Karpas-422 (cell line): ENCODE measurements around the gene THSD7B. TPM values are rescaled to one million over a fixed set of nuclear protein-coding genes. Genes with fewer than 3 reads are reported as not detected.

ENCODE experiments used
- DNase-seq: peaks from one replicate; pipeline ENCODE4 v3.0.0-alpha.2; 2015
- H2AFZ ChIP-seq: fragments of 200-600 bp; sonication (generic); 2 replicates; pipeline ENCODE4 v1.6.1; 2014; ENCODE audit warnings: antibody characterized with exemption, low read length, mixed read lengths
- H3K27ac ChIP-seq: fragments of 200-600 bp; sonication (generic); 2 replicates; pipeline ENCODE4 v1.5.1; 2014; ENCODE audit warnings: mild to moderate bottlenecking, low read length, moderate library complexity
- H3K27me3 ChIP-seq: fragments of 200-600 bp; sonication (generic); 2 replicates; pipeline ENCODE4 v1.6.1; 2014; ENCODE audit warnings: low read length, mixed read lengths
- H3K36me3 ChIP-seq: fragments of 200-600 bp; sonication (generic); 2 replicates; pipeline ENCODE4 v1.6.1; 2014; ENCODE audit warnings: low read length, mixed read lengths; ENCODE audit not compliant: insufficient read depth
- H3K4me1 ChIP-seq: fragments of 200-600 bp; sonication (generic); 2 replicates; pipeline ENCODE4 v1.6.1; 2014; ENCODE audit warnings: mild to moderate bottlenecking, low read length, mixed read lengths
- H3K4me2 ChIP-seq: fragments of 200-600 bp; sonication (generic); 2 replicates; pipeline ENCODE4 v1.6.1; 2014; ENCODE audit warnings: low read length, low read depth, mild to moderate bottlenecking; ENCODE audit not compliant: poor library complexity, severe bottlenecking
- H3K4me3 ChIP-seq: fragments of 200-600 bp; sonication (generic); 2 replicates; pipeline ENCODE4 v1.5.1; 2014; ENCODE audit warnings: mild to moderate bottlenecking, antibody characterized with exemption, low read length, mixed read lengths
- H3K79me2 ChIP-seq: fragments of 200-600 bp; sonication (generic); 2 replicates; pipeline ENCODE4 v1.6.1; 2014; ENCODE audit warnings: mild to moderate bottlenecking, low read length, mixed read lengths
- H3K9ac ChIP-seq: fragments of 200-600 bp; sonication (generic); 2 replicates; pipeline ENCODE4 v1.6.0; 2014; ENCODE audit warnings: low read length
- H3K9me2 ChIP-seq: fragments of 200-600 bp; sonication (generic), shearing (Covaris generic); replicated peaks from 2 replicates; pipeline ENCODE4 v1.6.0; 2014; ENCODE audit warnings: mild to moderate bottlenecking, low read length, moderate library complexity; ENCODE audit not compliant: insufficient read depth
- H3K9me3 ChIP-seq: fragments of 300-700, 200-600 bp; sonication (generic); 2 replicates; pipeline ENCODE4 v1.6.1; 2014; ENCODE audit warnings: low read length, mixed read lengths
- H4K20me1 ChIP-seq: fragments of 200-600 bp; sonication (generic); 2 replicates; pipeline ENCODE4 v1.6.1; 2014; ENCODE audit warnings: mild to moderate bottlenecking, antibody characterized with exemption, low read length, low read depth; ENCODE audit not compliant: insufficient read depth
- total RNA-seq: library from RNA; depleted of rRNA; stranded (reverse); fragments of >200 nt; shearing (Covaris generic); gene quantifications from 2 replicates; pipeline ENCODE4 v1.2.3, GENCODE V29; 2014; ENCODE audit warnings: low replicate concordance

THSD7B gene
- total RNA-seq, 1 experiment from 2014 or later = not detected

DNA sequence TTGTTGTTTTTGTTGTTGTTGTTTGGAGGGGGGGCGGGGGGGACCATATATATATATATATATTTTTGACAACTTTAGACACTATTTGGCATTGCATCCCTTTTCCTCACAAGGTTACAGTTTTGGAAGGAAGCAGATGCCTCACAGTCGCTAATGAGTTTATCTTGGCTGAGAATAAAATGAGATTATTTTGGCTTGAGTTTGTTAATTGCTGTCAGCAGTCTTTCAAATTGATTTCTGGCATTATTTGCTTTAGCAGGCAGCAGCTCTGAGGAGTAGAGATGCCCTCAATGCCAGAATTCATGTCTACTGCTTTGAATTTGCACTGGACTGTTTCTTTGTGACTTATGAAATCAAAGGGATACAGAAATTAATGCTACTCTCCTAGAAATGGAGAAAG lies 603.8 kb downstream of the THSD7B start:
- no peak overlapping the region for H2AFZ ChIP-seq
- H3K9me3 ChIP-seq = 0 out of 2 replicates have a peak, but pooled peaks cover 4% of the 10 kb centered on the region
- H3K79me2 ChIP-seq = no peaks in the 10 kb centered on the region
- no peaks in the 10 kb centered on the region for H3K9me2 ChIP-seq
- no peak overlapping the region for H3K9ac ChIP-seq
- no peaks in the 10 kb centered on the region for H3K4me1 ChIP-seq
- no peak for DNase-seq
- H3K4me2 ChIP-seq = no peak overlapping the region
- H3K36me3 ChIP-seq = no peaks in the 10 kb centered on the region
- no peaks in the 10 kb centered on the region for H3K27me3 ChIP-seq
- H4K20me1 ChIP-seq = no peaks in the 10 kb centered on the region
- H3K27ac ChIP-seq = no peak overlapping the region
- no peak overlapping the region for H3K4me3 ChIP-seq

GRCh38 chr2:137379186-137379585 lies 613.8 kb downstream of the THSD7B start:
- Histone ChIP-seq H3K4me1 (no peaks in the 10 kb centered on the region), H4K20me1 (no peaks in the 10 kb centered on the region), H3K27ac (no peak overlapping the region), H3K4me3 (no peak overlapping the region), H3K9ac (no peak overlapping the region), H3K9me3 (peaks cover 10% of the 10 kb centered on the region), H3K9me2 (no peaks in the 10 kb centered on the region), H3K36me3 (no peaks in the 10 kb centered on the region), H3K79me2 (no peaks in the 10 kb centered on the region), H3K27me3 (no peaks in the 10 kb centered on the region), H3K4me2 (no peak overlapping the region), H2AFZ (no peak overlapping the region)
- DNase-seq = no peak

DNA sequence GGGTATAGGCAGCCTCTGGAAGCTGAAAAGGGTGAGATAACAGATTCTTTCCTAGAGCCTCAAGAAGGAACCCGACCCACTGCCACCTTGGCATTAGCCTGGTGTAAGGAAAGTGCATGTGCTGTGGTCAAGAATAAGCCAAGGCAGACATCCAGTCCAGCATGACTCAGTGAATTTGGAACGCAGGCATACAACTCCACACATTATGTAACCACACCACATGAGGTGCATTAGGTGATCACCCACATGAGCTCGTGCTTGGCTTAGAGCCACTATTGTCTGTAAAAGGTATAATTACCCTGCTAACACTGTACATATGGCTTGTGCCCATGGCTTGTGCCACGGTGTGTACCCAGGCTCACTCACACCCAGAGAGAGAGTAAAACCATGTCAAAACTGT lies 615.3 kb downstream of the THSD7B start:
- H3K9me3 ChIP-seq = peaks cover 3% of the 10 kb centered on the region; the same call in 1 of the 2 replicates
- H2AFZ ChIP-seq = no peak overlapping the region
- H3K9ac ChIP-seq = no peak overlapping the region
- H3K79me2 ChIP-seq = no peaks in the 10 kb centered on the region
- H3K27me3 ChIP-seq = no peaks in the 10 kb centered on the region
- no peak overlapping the region for H3K27ac ChIP-seq
- H3K4me2 ChIP-seq = no peak overlapping the region
- H3K9me2 ChIP-seq = no peaks in the 10 kb centered on the region
- H3K4me3 ChIP-seq = no peak overlapping the region
- H3K36me3 ChIP-seq = no peaks in the 10 kb centered on the region
- no peaks in the 10 kb centered on the region for H4K20me1 ChIP-seq
- no peak for DNase-seq
- H3K4me1 ChIP-seq = no peaks in the 10 kb centered on the region

DNA sequence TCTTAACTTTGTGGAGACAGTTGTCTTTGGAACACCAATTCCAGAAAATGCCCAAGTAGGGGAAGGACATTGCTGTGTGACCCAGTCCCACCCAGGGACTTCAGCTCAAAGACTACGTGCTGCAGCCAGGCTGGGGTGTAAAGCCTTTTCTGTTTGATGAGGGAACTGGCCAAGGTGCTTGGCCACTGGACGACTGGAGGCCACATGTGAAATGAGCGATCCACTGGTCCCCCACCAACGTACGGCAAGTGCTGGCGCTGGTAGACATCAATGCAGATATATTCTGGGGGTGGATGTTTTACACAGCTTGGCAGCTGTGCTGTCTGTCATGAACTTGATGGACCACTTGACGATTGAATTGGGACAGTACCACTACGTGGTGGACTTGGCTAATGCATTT lies 616.4 kb downstream of the THSD7B start:
- no peak overlapping the region for H3K9ac ChIP-seq
- H3K27me3 ChIP-seq = no peaks in the 10 kb centered on the region
- H3K36me3 ChIP-seq = no peaks in the 10 kb centered on the region
- H3K9me3 ChIP-seq = peaks cover 3% of the 10 kb centered on the region; the same call in 1 of the 2 replicates
- no peak overlapping the region for H3K27ac ChIP-seq
- no peaks in the 10 kb centered on the region for H3K79me2 ChIP-seq
- DNase-seq = no peak
- no peak overlapping the region for H3K4me3 ChIP-seq
- H3K4me1 ChIP-seq = no peaks in the 10 kb centered on the region
- H3K4me2 ChIP-seq = no peak overlapping the region
- no peaks in the 10 kb centered on the region for H4K20me1 ChIP-seq
- no peaks in the 10 kb centered on the region for H3K9me2 ChIP-seq
- no peak overlapping the region for H2AFZ ChIP-seq

DNA sequence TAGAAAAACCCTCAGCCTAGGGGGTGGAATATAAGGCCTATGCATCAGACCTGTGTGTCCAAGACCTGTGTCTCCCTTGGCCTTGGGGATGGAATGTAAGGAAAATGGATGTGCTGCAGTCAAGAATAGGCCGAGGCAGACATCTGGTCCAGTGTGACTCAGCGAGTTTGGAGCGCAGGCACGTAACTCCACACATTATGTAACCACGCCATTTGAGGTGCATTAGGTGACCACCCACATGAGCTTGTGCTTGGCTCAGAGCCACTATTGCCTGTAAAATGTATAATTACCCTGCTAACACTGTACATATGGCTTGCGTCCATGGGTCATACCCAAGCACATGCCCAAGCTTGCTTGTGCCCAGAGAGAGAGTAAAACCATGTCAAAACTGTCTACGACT lies 618.0 kb downstream of the THSD7B start:
- no peak overlapping the region for H3K4me3 ChIP-seq
- no peak overlapping the region for H2AFZ ChIP-seq
- no peaks in the 10 kb centered on the region for H3K27me3 ChIP-seq

DNA sequence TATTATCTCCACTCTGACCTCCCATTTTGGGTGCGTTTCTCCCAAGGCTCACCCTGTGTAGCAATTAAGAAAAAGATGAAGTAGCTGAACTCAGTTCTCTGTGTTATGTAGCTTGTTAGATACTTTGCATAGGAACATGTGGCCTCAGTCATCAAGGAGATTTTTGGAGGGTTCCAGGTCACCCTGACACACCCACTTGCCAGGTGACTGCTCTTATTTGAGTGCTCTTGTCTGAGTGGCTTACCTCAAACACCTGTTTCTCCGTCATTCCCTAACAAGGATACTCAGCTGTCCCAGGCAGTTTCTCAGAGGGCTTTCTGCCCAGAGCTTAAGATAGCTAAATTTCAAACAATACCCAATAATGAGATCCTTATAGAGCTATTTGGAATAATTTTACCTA lies 621.7 kb downstream of the THSD7B start:
- no peaks in the 10 kb centered on the region for H3K4me1 ChIP-seq
- H3K36me3 ChIP-seq = no peaks in the 10 kb centered on the region
- H4K20me1 ChIP-seq = no peaks in the 10 kb centered on the region
- H3K9me3 ChIP-seq = peaks cover 3% of the 10 kb centered on the region; the same call in 1 of the 2 replicates
- no peaks in the 10 kb centered on the region for H3K79me2 ChIP-seq
- H3K27me3 ChIP-seq = no peaks in the 10 kb centered on the region
- no peak overlapping the region for H2AFZ ChIP-seq
- no peak for DNase-seq
- no peak overlapping the region for H3K4me3 ChIP-seq
- H3K9me2 ChIP-seq = no peaks in the 10 kb centered on the region
- H3K9ac ChIP-seq = no peak overlapping the region
- no peak overlapping the region for H3K4me2 ChIP-seq
- H3K27ac ChIP-seq = no peak overlapping the region

More for the DNA sequence above, 618.0 kb downstream of the THSD7B start:
- no peaks in the 10 kb centered on the region for H3K4me1 ChIP-seq
- H3K9me2 ChIP-seq = no peaks in the 10 kb centered on the region
- H3K4me2 ChIP-seq = no peak overlapping the region
- no peak overlapping the region for H3K27ac ChIP-seq
- H3K9ac ChIP-seq = no peak overlapping the region
- no peaks in the 10 kb centered on the region for H3K36me3 ChIP-seq
- H3K9me3 ChIP-seq = peaks cover 3% of the 10 kb centered on the region; the same call in 1 of the 2 replicates
- no peaks in the 10 kb centered on the region for H4K20me1 ChIP-seq
- no peaks in the 10 kb centered on the region for H3K79me2 ChIP-seq
- DNase-seq = no peak

GRCh38 chr2:137405496-137405895 lies 640.2 kb downstream of the THSD7B start:
- Histone ChIP-seq H3K9ac (no peak overlapping the region), H3K4me3 (no peak overlapping the region), H3K27me3 (no peaks in the 10 kb centered on the region), H4K20me1 (no peaks in the 10 kb centered on the region), H2AFZ (no peak overlapping the region), H3K9me2 (no peaks in the 10 kb centered on the region), H3K27ac (no peak overlapping the region), H3K9me3 (no peaks in the 10 kb centered on the region; the same call in 1 of the 2 replicates), H3K4me2 (no peak overlapping the region), H3K36me3 (no peaks in the 10 kb centered on the region), H3K4me1 (no peaks in the 10 kb centered on the region), H3K79me2 (no peaks in the 10 kb centered on the region)
- DNase-seq = no peak

DNA sequence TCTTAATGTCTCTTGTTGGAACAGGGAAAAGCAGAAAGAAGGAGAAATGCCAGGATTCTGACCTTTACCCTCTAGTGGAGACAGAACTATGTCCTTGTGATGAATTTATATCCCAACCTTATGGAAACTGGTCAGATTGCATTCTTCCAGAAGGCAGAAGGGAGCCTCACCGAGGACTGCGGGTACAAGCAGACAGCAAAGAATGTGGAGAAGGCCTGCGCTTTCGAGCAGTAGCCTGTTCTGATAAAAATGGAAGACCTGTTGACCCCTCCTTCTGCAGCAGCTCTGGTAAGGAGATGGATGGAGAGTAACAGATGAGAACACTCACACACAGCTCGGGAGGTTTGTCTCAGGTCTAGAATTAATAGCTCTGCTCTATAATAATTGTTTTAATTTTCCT lies 646.2 kb downstream of the THSD7B start:
- H3K4me2 ChIP-seq = no peak overlapping the region
- no peaks in the 10 kb centered on the region for H3K9me2 ChIP-seq
- no peaks in the 10 kb centered on the region for H3K4me1 ChIP-seq
- H3K9me3 ChIP-seq = no peaks in the 10 kb centered on the region; the same call in 1 of the 2 replicates
- H3K4me3 ChIP-seq = no peak overlapping the region
- H4K20me1 ChIP-seq = no peaks in the 10 kb centered on the region
- H2AFZ ChIP-seq = no peak overlapping the region
- H3K79me2 ChIP-seq = no peaks in the 10 kb centered on the region
- no peaks in the 10 kb centered on the region for H3K36me3 ChIP-seq
- DNase-seq = no peak
- no peak overlapping the region for H3K27ac ChIP-seq
- no peak overlapping the region for H3K9ac ChIP-seq
- no peaks in the 10 kb centered on the region for H3K27me3 ChIP-seq

- Histone ChIP-seq H3K79me2 (no peaks in the 10 kb centered on the region), H3K9me2 (no peaks in the 10 kb centered on the region), H3K9me3 (peaks cover 4% of the 10 kb centered on the region), H3K4me3 (no peak overlapping the region), H3K27ac (no peak overlapping the region), H4K20me1 (no peaks in the 10 kb centered on the region), H3K27me3 (no peaks in the 10 kb centered on the region), H2AFZ (no peak overlapping the region), H3K4me1 (no peaks in the 10 kb centered on the region), H3K4me2 (no peak overlapping the region), H3K9ac (no peak overlapping the region), H3K36me3 (no peaks in the 10 kb centered on the region)
- no peak for DNase-seq
Measured at GRCh38 chr2:137420744-137421143, 655.4 kb downstream of the THSD7B start.
